Right lobe of liver (tissue), 4 donors: Measurements from ENCODE around the gene CLEC19A.

Experiments used
- POLR2A ChIP-seq: fragments of 450-650 bp; IDR thresholded peaks from one replicate; pipeline ENCODE4 v1.6.1; 2017; ENCODE audit warnings: antibody characterized with exemption, mild to moderate bottlenecking
- TF ChIP-seq, protein P1 (sequence below), 4 donors: fragments of 200-600 bp in 3 of 4; fragments of 450-650 bp in 1 of 4; IDR thresholded peaks; one replicate each; pipeline versions ENCODE4 v1.5.1 to v1.8.0; 2016 to 2022; ENCODE audit warnings: antibody characterized with exemption in 4 of 4, mild to moderate bottlenecking in 2 of 4
- donor health status: DM: no; HTN: no; CAD: no.
- donor health status: DM: no; HTN: no; CAD: no.
- donor health status: DM: no; HTN: yes; CAD: no.

DNA sequence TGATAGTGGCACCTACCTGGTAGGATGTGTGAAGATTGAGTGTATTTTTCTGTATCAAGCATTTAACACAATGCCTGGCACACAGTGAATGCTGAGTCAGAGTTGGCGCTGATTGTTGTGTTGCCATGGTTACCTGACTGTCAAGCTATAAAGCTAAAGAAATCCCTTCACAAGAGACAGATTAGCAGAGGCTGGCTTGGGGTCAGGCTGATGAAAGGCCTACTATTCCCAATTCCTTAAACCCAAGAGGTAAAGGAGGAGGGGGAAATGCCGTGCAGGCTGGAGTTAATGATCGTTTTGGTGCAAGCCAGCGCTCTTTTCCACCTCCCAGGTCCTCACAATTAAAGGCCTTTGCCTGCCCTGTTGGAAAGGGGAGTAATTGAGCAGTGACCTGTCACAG lies 5.9 kb downstream of the CLEC19A start:
- no peak for TF ChIP-seq POLR2A
- TF ChIP-seq, protein P1, sequence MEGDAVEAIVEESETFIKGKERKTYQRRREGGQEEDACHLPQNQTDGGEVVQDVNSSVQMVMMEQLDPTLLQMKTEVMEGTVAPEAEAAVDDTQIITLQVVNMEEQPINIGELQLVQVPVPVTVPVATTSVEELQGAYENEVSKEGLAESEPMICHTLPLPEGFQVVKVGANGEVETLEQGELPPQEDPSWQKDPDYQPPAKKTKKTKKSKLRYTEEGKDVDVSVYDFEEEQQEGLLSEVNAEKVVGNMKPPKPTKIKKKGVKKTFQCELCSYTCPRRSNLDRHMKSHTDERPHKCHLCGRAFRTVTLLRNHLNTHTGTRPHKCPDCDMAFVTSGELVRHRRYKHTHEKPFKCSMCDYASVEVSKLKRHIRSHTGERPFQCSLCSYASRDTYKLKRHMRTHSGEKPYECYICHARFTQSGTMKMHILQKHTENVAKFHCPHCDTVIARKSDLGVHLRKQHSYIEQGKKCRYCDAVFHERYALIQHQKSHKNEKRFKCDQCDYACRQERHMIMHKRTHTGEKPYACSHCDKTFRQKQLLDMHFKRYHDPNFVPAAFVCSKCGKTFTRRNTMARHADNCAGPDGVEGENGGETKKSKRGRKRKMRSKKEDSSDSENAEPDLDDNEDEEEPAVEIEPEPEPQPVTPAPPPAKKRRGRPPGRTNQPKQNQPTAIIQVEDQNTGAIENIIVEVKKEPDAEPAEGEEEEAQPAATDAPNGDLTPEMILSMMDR (IDR thresholded peaks at IDR 0.05) = no peak
